ENCODE results near the gene RTKN. TPM values are rescaled to one million over a fixed set of nuclear protein-coding genes. Genes with fewer than 3 reads are reported as not detected.

Gene RTKN
- total RNA-seq, 2 experiments from 2014 or later: 0.20 to 0.27 TPM

DNA sequence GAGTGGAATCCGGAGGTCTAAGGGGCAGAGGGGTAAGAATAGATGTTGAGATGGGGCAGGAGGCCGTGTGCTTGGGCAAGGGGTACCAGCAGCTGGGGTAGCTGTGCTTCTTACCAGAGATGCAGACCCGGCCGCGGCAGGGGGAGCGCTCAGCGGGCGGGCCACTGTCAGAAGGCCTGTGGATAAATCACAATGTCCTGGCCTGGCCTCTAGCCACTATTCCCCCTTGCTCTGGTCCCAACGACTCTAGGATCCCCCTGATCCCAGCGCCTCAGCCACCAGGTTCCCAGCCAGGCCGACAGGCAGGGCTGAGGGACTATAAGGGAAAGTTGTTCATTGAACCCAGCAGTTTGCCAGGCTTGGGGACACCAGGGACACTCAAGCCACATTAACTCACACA lies 11.2 kb downstream of the RTKN start:
- Histone ChIP-seq H3K36me3 (ENCODE audit: insufficient read depth, low read length) (peaks cover 3% of the 10 kb centered on the region), H3K9me3 (ENCODE audit: control insufficient read depth in 1 of 2, insufficient read depth in 1 of 2, low read length in 2 of 2) (no peaks in the 10 kb centered on the region), H3K27ac (ENCODE audit: low read depth in 1 of 2, low read length in 2 of 2) (no peak overlapping the region), H3K27me3 (ENCODE audit: control insufficient read depth in 1 of 2, insufficient read depth in 2 of 2, low read length in 2 of 2) (no peaks in the 10 kb centered on the region), H3K4me3 (ENCODE audit: low read length) (no peak overlapping the region), H3K4me1 (ENCODE audit: insufficient read depth, low read length) (no peaks in the 10 kb centered on the region)
- peaks cover 8% of the 10 kb centered on the region for H3K36me3 Mint-ChIP-seq (ENCODE audit: low read depth)
- intact Hi-C loops (cut with DNase I, micrococcal nuclease): no loop called here
- no peak overlapping the region for H3K4me3 Mint-ChIP-seq
- ChIA-PET POLR2A (interaction anchor here (1.3 kb wide), 1 partner anchor 10 kb away, joined by 3 read pairs; no protein-coding TSS in a partner anchor), CTCF (interaction anchor here (1.2 to 1.7 kb wide), 2 partner anchors 9 to 39 kb away, joined by 3 to 6 read pairs; no protein-coding TSS in a partner anchor)
- no peak overlapping the region for H3K27ac Mint-ChIP-seq
- no peaks in the 10 kb centered on the region for H3K9me3 Mint-ChIP-seq
- H3K27me3 Mint-ChIP-seq: no peaks in the 10 kb centered on the region
- DNase-seq: no peak
- no peak for TF ChIP-seq CTCF (IDR thresholded peaks at IDR 0.05)
- H3K4me1 Mint-ChIP-seq (ENCODE audit: low read depth): no peaks in the 10 kb centered on the region
- ATAC-seq (ENCODE audit: poor library complexity): no peak

DNA sequence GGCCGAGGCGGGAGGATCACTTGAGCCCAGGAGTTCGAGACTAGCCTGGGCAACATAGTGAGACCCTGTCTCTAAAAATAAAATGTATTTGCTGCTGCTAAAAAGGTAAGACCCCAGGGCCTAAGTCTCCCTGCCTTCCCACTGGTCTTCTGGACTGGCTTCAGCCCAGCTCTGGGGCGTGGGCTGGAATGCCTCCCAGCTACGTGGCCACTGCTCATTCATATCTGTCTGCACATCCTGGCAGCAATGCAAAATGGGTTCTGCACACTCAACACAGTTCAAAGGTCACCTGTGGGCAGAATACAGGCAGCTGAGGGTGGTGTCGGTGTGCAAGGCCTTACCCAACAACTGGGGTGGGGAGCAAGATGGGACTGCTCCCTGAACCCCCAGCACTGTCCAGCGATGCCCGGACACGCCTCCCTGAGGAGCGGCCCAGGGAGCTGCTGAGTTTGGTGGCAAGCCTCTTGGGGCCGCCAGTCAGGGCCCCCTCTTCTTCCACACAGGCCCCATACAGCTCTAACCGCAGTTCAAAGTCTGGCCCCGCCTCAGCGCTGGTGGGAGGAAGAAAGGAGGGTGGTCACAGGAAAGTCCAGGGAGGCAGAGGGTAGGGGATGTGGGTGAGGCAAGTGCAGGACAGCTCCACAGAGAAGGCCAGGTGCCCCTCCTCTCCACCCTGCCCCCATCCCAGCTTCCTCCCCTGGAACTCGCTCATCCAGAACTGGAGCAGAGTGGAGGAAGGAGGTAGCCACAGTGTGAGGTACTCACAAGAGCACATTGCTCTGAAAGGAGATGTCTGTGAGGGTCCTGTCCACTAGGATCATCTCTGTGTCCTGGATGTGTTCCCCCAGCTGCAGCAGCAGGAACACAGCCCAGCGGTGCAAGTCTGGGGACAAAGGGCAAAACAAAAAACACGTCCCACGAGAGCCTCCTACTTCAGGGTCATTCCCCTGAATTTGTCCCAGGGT lies 12.0 kb downstream of the RTKN start:
- H3K4me3 ChIP-seq (ENCODE audit: low read length): no peak overlapping the region
- no peaks in the 10 kb centered on the region for H3K27me3 ChIP-seq (ENCODE audit: control insufficient read depth in 1 of 2, insufficient read depth in 2 of 2, low read length in 2 of 2)
- DNase-seq: no peak
- TF ChIP-seq CTCF (IDR thresholded peaks at IDR 0.05): no peak
- Mint-ChIP-seq H3K27ac (no peak overlapping the region), H3K9me3 (no peaks in the 10 kb centered on the region), H3K4me1 (ENCODE audit: low read depth) (no peaks in the 10 kb centered on the region), H3K27me3 (no peaks in the 10 kb centered on the region), H3K36me3 (ENCODE audit: low read depth) (peaks cover 11% of the 10 kb centered on the region), H3K4me3 (no peak overlapping the region)
- no peak for ATAC-seq (ENCODE audit: poor library complexity)
- no peaks in the 10 kb centered on the region for H3K9me3 ChIP-seq (ENCODE audit: control insufficient read depth in 1 of 2, insufficient read depth in 1 of 2, low read length in 2 of 2)
- intact Hi-C loops (cut with DNase I, micrococcal nuclease): no loop called here
- POLR2A ChIA-PET: interaction anchor here (1.3 kb wide), 1 partner anchor 28 kb away, joined by 3 read pairs; the partner anchor contains the start of gene WBP1
- no peak overlapping the region for H3K27ac ChIP-seq (ENCODE audit: low read depth in 1 of 2, low read length in 2 of 2)
- H3K36me3 ChIP-seq (ENCODE audit: insufficient read depth, low read length): peaks cover 9% of the 10 kb centered on the region
- CTCF ChIA-PET: interaction anchor here (1.2 kb wide), 1 partner anchor 10 kb away, joined by 3 read pairs; no protein-coding TSS in a partner anchor
- no peaks in the 10 kb centered on the region for H3K4me1 ChIP-seq (ENCODE audit: insufficient read depth, low read length)

GRCh38 chr2:74428675-74429074 lies 13.1 kb downstream of the RTKN start:
- TF ChIP-seq CTCF (IDR thresholded peaks at IDR 0.05): no peak
- H3K9me3 ChIP-seq (ENCODE audit: control insufficient read depth in 1 of 2, insufficient read depth in 1 of 2, low read length in 2 of 2): no peaks in the 10 kb centered on the region
- no peaks in the 10 kb centered on the region for H3K9me3 Mint-ChIP-seq
- ChIA-PET POLR2A (interaction anchor here (0.8 to 1.3 kb wide), 2 partner anchors 30 to 53 kb away, joined by 3 read pairs; partner anchors contain the start of gene WBP1), CTCF (no interaction called here)
- DNase-seq (no peak), ATAC-seq (ENCODE audit: poor library complexity) (no peak)
- H3K27me3 ChIP-seq (ENCODE audit: control insufficient read depth in 1 of 2, insufficient read depth in 2 of 2, low read length in 2 of 2): no peaks in the 10 kb centered on the region
- no peaks in the 10 kb centered on the region for H3K4me1 ChIP-seq (ENCODE audit: insufficient read depth, low read length)
- no peak overlapping the region for H3K4me3 Mint-ChIP-seq
- peaks cover 11% of the 10 kb centered on the region for H3K36me3 ChIP-seq (ENCODE audit: insufficient read depth, low read length)
- H3K27ac ChIP-seq (ENCODE audit: low read depth in 1 of 2, low read length in 2 of 2): no peak overlapping the region
- no peaks in the 10 kb centered on the region for H3K27me3 Mint-ChIP-seq
- no peak overlapping the region for H3K4me3 ChIP-seq (ENCODE audit: low read length)
- peaks cover 11% of the 10 kb centered on the region for H3K36me3 Mint-ChIP-seq (ENCODE audit: low read depth)
- no peaks in the 10 kb centered on the region for H3K4me1 Mint-ChIP-seq (ENCODE audit: low read depth)
- H3K27ac Mint-ChIP-seq: no peak overlapping the region
- intact Hi-C loops (cut with DNase I, micrococcal nuclease): no loop called here

All from CD4-positive, alpha-beta T cell (primary cell).